ENCODE results near the gene PIK3R1. TPM values are rescaled to one million over a fixed set of nuclear protein-coding genes. Genes with fewer than 3 reads are reported as not detected.

The PIK3R1 gene
- total and polyA plus RNA-seq, 4 donors = 6.8 to 222 (median 74.9) TPM

GRCh38 chr5:68247627-68248026 is 32.1 kb downstream of the PIK3R1 start:
- 91 to 93% methylated on average over 3 of the region's 3 CpGs for WGBS, 2 donors

GRCh38 chr5:68248896-68249295 is 33.3 kb downstream of the PIK3R1 start:
- Histone ChIP-seq H3K4me3 (no peak overlapping the region), H3K9me3 (ENCODE audit: control insufficient read depth in 4 of 4, insufficient read depth in 3 of 4, low read length in 3 of 4) (no peaks in the 10 kb centered on the region), H3K9ac (ENCODE audit: insufficient read depth in 1 of 2, low read length in 2 of 2) (no peak overlapping the region), H3K36me3 (ENCODE audit: control insufficient read depth in 4 of 4, insufficient read depth in 4 of 4, low read length in 4 of 4) (no peaks in the 10 kb centered on the region), H3K27ac (ENCODE audit: low read depth in 1 of 2, low read length in 1 of 2) (no peak overlapping the region), H3K4me1 (ENCODE audit: control insufficient read depth in 5 of 5, insufficient read depth in 5 of 5, low read length in 5 of 5) (peaks cover 11 to 70% (median 41%) of the 10 kb centered on the region in 5 donors), H3K27me3 (ENCODE audit: control insufficient read depth in 3 of 3, insufficient read depth in 3 of 3, low read length in 2 of 3) (no peaks in the 10 kb centered on the region)
- no peak for ATAC-seq (ENCODE audit: insufficient read depth, low FRiP score)
- no peak for TF ChIP-seq CTCF (IDR thresholded peaks at IDR 0.05; ENCODE audit: control extremely low read depth, extremely low read depth)
- DNase-seq = no peak
- WGBS, 2 donors = 73 to 83% methylated on average over 2 of the region's 2 CpGs

More at GRCh38 chr5:68247627-68248026, 32.1 kb downstream of the PIK3R1 start:
- peaks cover 0 to 6% (median 1%) of the 10 kb centered on the region in 4 donors for H3K36me3 ChIP-seq (ENCODE audit: control insufficient read depth in 4 of 4, insufficient read depth in 4 of 4, low read length in 4 of 4)
- H3K27me3 ChIP-seq (ENCODE audit: control insufficient read depth in 3 of 3, insufficient read depth in 3 of 3, low read length in 2 of 3) = no peaks in the 10 kb centered on the region
- no peak overlapping the region for H3K9ac ChIP-seq (ENCODE audit: insufficient read depth in 1 of 2, low read length in 2 of 2)
- peak overlapping the region in 1 of 2 donors; percentile 22 for H3K27ac ChIP-seq (ENCODE audit: low read depth in 1 of 2, low read length in 1 of 2)
- peaks cover 12 to 57% (median 36%) of the 10 kb centered on the region in 5 donors for H3K4me1 ChIP-seq (ENCODE audit: control insufficient read depth in 5 of 5, insufficient read depth in 5 of 5, low read length in 5 of 5)
- no peak for ATAC-seq (ENCODE audit: insufficient read depth, low FRiP score)
- DNase-seq = no peak
- H3K9me3 ChIP-seq (ENCODE audit: control insufficient read depth in 4 of 4, insufficient read depth in 3 of 4, low read length in 3 of 4) = no peaks in the 10 kb centered on the region
- H3K4me3 ChIP-seq = no peak overlapping the region
- TF ChIP-seq CTCF (IDR thresholded peaks at IDR 0.05; ENCODE audit: control extremely low read depth, extremely low read depth) = no peak

GRCh38 chr5:68249520-68249919 is 34.0 kb downstream of the PIK3R1 start:
- Histone ChIP-seq H3K27ac (ENCODE audit: low read depth in 1 of 2, low read length in 1 of 2) (peak overlapping the region in 1 of 2 donors; percentile 83), H3K9ac (ENCODE audit: insufficient read depth in 1 of 2, low read length in 2 of 2) (no peak overlapping the region), H3K4me1 (ENCODE audit: control insufficient read depth in 5 of 5, insufficient read depth in 5 of 5, low read length in 5 of 5) (peaks cover 11 to 72% (median 45%) of the 10 kb centered on the region in 5 donors), H3K36me3 (ENCODE audit: control insufficient read depth in 4 of 4, insufficient read depth in 4 of 4, low read length in 4 of 4) (no peaks in the 10 kb centered on the region), H3K4me3 (no peak overlapping the region), H3K27me3 (ENCODE audit: control insufficient read depth in 3 of 3, insufficient read depth in 3 of 3, low read length in 2 of 3) (no peaks in the 10 kb centered on the region), H3K9me3 (ENCODE audit: control insufficient read depth in 4 of 4, insufficient read depth in 3 of 4, low read length in 3 of 4) (no peaks in the 10 kb centered on the region)
- 80 to 81% methylated on average over 2 of the region's 2 CpGs for WGBS, 2 donors
- ATAC-seq (ENCODE audit: insufficient read depth, low FRiP score) = no peak
- TF ChIP-seq CTCF (IDR thresholded peaks at IDR 0.05; ENCODE audit: control extremely low read depth, extremely low read depth) = no peak
- no peak for DNase-seq

Measured in lung (tissue), 12 donors.